ENCODE data around the gene PLAAT1.

GRCh38 chr3:193240850-193241706 is at the start of gene PLAAT1:
- no peak for TF ChIP-seq CTCF (IDR thresholded peaks at IDR 0.05)
- no peak for TF ChIP-seq POLR2A (IDR thresholded peaks at IDR 0.05)

Measured in ovary (tissue), 3 donors.